ENCODE measurements around the gene RUNX1. TPM values are rescaled to one million over a fixed set of nuclear protein-coding genes. Genes with fewer than 3 reads are reported as not detected.

RUNX1 gene
- total RNA-seq, 1 experiment from 2014 or later: 55.2 TPM

DNA sequence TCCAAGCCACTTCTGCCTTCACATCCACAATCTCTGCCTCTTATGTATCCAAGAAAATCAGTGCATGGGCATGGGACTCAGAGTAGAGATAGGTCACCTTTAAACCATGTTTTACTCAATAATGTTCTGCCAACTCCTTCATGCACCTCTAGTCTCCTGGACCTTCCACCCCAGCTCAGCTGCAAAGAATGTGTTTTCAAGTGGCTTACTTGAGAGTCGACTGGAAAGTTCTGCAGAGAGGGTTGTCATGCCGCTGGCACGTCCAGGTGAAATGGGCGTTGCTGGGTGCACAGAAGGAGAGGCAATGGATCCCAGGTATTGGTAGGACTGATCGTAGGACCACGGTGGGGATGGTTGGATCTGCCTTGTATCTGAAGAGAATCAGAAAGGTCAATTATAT, 250.0 kb downstream of the RUNX1 start:
- ChIA-PET POLR2A (ENCODE audit: unreplicated experiment) (no interaction called here), CTCF (no interaction called here)
- Histone ChIP-seq H3K36me3 (ENCODE audit: low read depth, low read length) (peaks cover 70% of the 10 kb centered on the region), H3K27me3 (ENCODE audit: low read length) (no peaks in the 10 kb centered on the region), H2AFZ (ENCODE audit: low read length) (no peak overlapping the region), H3K4me3 (ENCODE audit: low read length) (no peak overlapping the region), H3K79me2 (ENCODE audit: low read length) (peaks cover 45% of the 10 kb centered on the region), H3K27ac (ENCODE audit: low read length) (no peak overlapping the region), H3K9ac (ENCODE audit: low read length) (no peak overlapping the region), H3K4me1 (ENCODE audit: insufficient read depth, low read length) (peaks cover 48% of the 10 kb centered on the region), H4K20me1 (ENCODE audit: low read length) (no peaks in the 10 kb centered on the region), H3K9me2 (replicated peaks; ENCODE audit: low read length) (no peaks in the 10 kb centered on the region), H3K4me2 (ENCODE audit: low read length) (no peak overlapping the region), H3F3A (ENCODE audit: low read length, unreplicated experiment) (peaks cover 17% of the 10 kb centered on the region), H3K9me3 (ENCODE audit: low read length) (no peaks in the 10 kb centered on the region)
- DNase-seq (no peak), ATAC-seq (no peak)
- no TSS peak for BruUV-seq (replicated peaks)
- intact Hi-C loops (cut with micrococcal nuclease): loop anchor here (5.0 kb wide), 1 partner anchor 248 kb away; the partner anchor contains the start of gene RUNX1
- no peak for TF ChIP-seq EZH2 (IDR thresholded peaks at IDR 0.05; ENCODE audit: low read length, unreplicated experiment)
- no peak for TF ChIP-seq EZH2phosphoT487 (IDR thresholded peaks at IDR 0.05; ENCODE audit: borderline replicate concordance, low read length)
- TF ChIP-seq, protein P1, sequence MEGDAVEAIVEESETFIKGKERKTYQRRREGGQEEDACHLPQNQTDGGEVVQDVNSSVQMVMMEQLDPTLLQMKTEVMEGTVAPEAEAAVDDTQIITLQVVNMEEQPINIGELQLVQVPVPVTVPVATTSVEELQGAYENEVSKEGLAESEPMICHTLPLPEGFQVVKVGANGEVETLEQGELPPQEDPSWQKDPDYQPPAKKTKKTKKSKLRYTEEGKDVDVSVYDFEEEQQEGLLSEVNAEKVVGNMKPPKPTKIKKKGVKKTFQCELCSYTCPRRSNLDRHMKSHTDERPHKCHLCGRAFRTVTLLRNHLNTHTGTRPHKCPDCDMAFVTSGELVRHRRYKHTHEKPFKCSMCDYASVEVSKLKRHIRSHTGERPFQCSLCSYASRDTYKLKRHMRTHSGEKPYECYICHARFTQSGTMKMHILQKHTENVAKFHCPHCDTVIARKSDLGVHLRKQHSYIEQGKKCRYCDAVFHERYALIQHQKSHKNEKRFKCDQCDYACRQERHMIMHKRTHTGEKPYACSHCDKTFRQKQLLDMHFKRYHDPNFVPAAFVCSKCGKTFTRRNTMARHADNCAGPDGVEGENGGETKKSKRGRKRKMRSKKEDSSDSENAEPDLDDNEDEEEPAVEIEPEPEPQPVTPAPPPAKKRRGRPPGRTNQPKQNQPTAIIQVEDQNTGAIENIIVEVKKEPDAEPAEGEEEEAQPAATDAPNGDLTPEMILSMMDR (conservative IDR thresholded peaks at IDR 0.05; ENCODE audit: low read depth, low read length): no peak

DNA sequence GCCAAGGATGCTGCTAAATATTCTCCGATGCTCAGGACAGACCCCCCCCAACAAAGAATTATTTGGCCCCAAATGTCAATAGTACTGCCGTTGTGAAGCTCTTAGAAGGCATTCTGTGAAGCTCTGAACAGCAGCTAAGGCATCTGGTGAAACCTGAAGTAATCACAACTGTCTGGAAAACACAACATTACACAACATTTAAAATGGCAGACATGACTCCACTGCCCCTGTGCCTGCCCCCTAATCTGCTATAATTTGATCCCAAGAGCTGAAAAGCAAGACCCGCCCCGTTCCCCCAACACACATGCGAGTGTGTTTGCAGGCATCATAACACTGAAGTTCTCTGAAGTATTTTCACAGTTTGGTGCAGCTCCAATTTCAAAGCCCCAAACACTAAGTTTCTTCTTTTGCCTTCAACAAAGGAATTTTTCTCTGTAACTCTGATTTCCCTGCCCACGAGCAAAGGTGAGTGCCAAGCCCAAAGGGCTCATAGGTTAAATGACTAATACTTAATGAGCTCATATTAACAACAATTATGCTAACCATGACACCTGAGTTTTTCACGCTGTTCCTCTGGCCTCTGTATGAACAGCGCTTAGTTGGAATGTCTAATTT, 251.1 kb downstream of the RUNX1 start:
- H3K27ac ChIP-seq (ENCODE audit: low read length): no peak overlapping the region
- H3K4me2 ChIP-seq (ENCODE audit: low read length): no peak overlapping the region
- H3K4me3 ChIP-seq (ENCODE audit: low read length): no peak overlapping the region
- H3K9me3 ChIP-seq (ENCODE audit: low read length): no peaks in the 10 kb centered on the region
- peaks cover 38% of the 10 kb centered on the region for H3K79me2 ChIP-seq (ENCODE audit: low read length)
- H3K27me3 ChIP-seq (ENCODE audit: low read length): no peaks in the 10 kb centered on the region
- ChIA-PET CTCF (interaction anchor here (0.8 kb wide), 1 partner anchor 52 kb away, joined by 3 read pairs; no protein-coding TSS in a partner anchor), POLR2A (ENCODE audit: unreplicated experiment) (interaction anchor here (0.8 kb wide), 1 partner anchor 70 kb away, joined by 7 read pairs; no protein-coding TSS in a partner anchor)
- no TSS peak for BruUV-seq (replicated peaks)
- H3K9me2 ChIP-seq (replicated peaks; ENCODE audit: low read length): no peaks in the 10 kb centered on the region
- no peaks in the 10 kb centered on the region for H4K20me1 ChIP-seq (ENCODE audit: low read length)
- H3K36me3 ChIP-seq (ENCODE audit: low read depth, low read length): peaks cover 64% of the 10 kb centered on the region
- ATAC-seq (no peak), DNase-seq (no peak)
- peaks cover 48% of the 10 kb centered on the region for H3K4me1 ChIP-seq (ENCODE audit: insufficient read depth, low read length)
- peaks cover 17% of the 10 kb centered on the region for H3F3A ChIP-seq (ENCODE audit: low read length, unreplicated experiment)
- intact Hi-C loops (cut with micrococcal nuclease): loop anchor here (5.0 kb wide), 1 partner anchor 249 kb away; the partner anchor contains the start of gene RUNX1
- H2AFZ ChIP-seq (ENCODE audit: low read length): no peak overlapping the region
- no peak overlapping the region for H3K9ac ChIP-seq (ENCODE audit: low read length)
- TF ChIP-seq, protein P1 (conservative IDR thresholded peaks at IDR 0.05; ENCODE audit: low read depth, low read length): no peak
- no peak for TF ChIP-seq EZH2 (IDR thresholded peaks at IDR 0.05; ENCODE audit: low read length, unreplicated experiment)
- TF ChIP-seq EZH2phosphoT487 (IDR thresholded peaks at IDR 0.05; ENCODE audit: borderline replicate concordance, low read length): no peak

DNA sequence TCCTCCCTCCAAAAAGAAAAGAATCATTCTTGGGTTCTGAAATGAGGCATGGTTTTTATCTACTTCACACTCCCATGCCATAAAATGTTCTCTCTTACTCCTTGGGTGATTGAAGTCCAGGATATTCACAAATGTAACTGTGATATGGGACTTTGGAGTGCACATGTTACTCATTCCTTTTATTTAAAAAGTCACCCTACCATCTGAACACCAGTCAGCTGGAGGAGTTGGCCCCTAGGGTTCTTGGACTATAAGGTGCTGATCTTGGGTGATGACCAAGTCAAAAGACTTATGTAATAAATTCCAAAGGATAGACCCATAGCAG, 251.9 kb downstream of the RUNX1 start:
- Histone ChIP-seq H3K27me3 (ENCODE audit: low read length) (no peaks in the 10 kb centered on the region), H3K4me3 (ENCODE audit: low read length) (no peak overlapping the region), H2AFZ (ENCODE audit: low read length) (no peak overlapping the region), H3F3A (ENCODE audit: low read length, unreplicated experiment) (peaks cover 17% of the 10 kb centered on the region), H3K79me2 (ENCODE audit: low read length) (peaks cover 30% of the 10 kb centered on the region), H3K4me1 (ENCODE audit: insufficient read depth, low read length) (peaks cover 40% of the 10 kb centered on the region), H3K9ac (ENCODE audit: low read length) (no peak overlapping the region), H3K4me2 (ENCODE audit: low read length) (0 out of 2 replicates have a peak overlapping the region, but pooled peaks have one; percentile 56), H3K9me2 (replicated peaks; ENCODE audit: low read length) (no peaks in the 10 kb centered on the region), H4K20me1 (ENCODE audit: low read length) (no peaks in the 10 kb centered on the region), H3K36me3 (ENCODE audit: low read depth, low read length) (peaks cover 60% of the 10 kb centered on the region), H3K9me3 (ENCODE audit: low read length) (no peaks in the 10 kb centered on the region), H3K27ac (ENCODE audit: low read length) (peak overlapping the region; percentile 89)
- DNase-seq: no peak
- ATAC-seq: no peak
- TF ChIP-seq, protein P1 (conservative IDR thresholded peaks at IDR 0.05; ENCODE audit: low read depth, low read length): no peak
- TF ChIP-seq EZH2 (IDR thresholded peaks at IDR 0.05; ENCODE audit: low read length, unreplicated experiment) (no peak), EZH2phosphoT487 (IDR thresholded peaks at IDR 0.05; ENCODE audit: borderline replicate concordance, low read length) (no peak)
- ChIA-PET POLR2A (ENCODE audit: unreplicated experiment) (interaction anchor here (0.6 kb wide), 1 partner anchor 90 kb away, joined by 3 read pairs; no protein-coding TSS in a partner anchor), CTCF (interaction anchor here (2.6 kb wide), 1 partner anchor 52 kb away, joined by 23 read pairs; no protein-coding TSS in a partner anchor)
- intact Hi-C loops (cut with micrococcal nuclease): loop anchor here (5.0 kb wide), 1 partner anchor 250 kb away; the partner anchor contains the start of gene RUNX1
- BruUV-seq (replicated peaks): no TSS peak
